Neural cell (in vitro differentiated cells): ENCODE data around the gene PCBP4. TPM values are rescaled to one million over a fixed set of nuclear protein-coding genes. Genes with fewer than 3 reads are reported as not detected.

Experiments used
- H2AFZ ChIP-seq: fragments of 200-600, 300-800 bp; sonication (generic), shearing (Covaris generic); 2 replicates; pipeline ENCODE4 v1.6.0; 2014; ENCODE audit warnings: low read depth, mild to moderate bottlenecking, antibody characterized with exemption, low read length, moderate library complexity
- H3F3A ChIP-seq: fragments of 200-600 bp; shearing (Covaris generic); 2 replicates; pipeline ENCODE4 v1.6.1; 2016; ENCODE audit warnings: mild to moderate bottlenecking, moderate library complexity, mixed read lengths, antibody characterized with exemption, low read length; ENCODE audit not compliant: insufficient read depth, poor library complexity, severe bottlenecking
- H3K27ac ChIP-seq: fragments of 200-600, 300-800 bp; sonication (generic), shearing (Covaris generic); 2 replicates; pipeline ENCODE4 v1.5.1; 2014; ENCODE audit warnings: mild to moderate bottlenecking, low read length, moderate library complexity
- H3K27me3 ChIP-seq: fragments of 300-800, 200-600 bp; sonication (generic), shearing (Covaris generic); 2 replicates; pipeline ENCODE4 v1.6.0; 2014; ENCODE audit warnings: mild to moderate bottlenecking, low read depth, low read length, moderate library complexity; ENCODE audit not compliant: insufficient read depth
- H3K36me3 ChIP-seq: fragments of 300-800, 200-600 bp; sonication (generic), shearing (Covaris generic); 2 replicates; pipeline ENCODE4 v1.5.1; 2014; ENCODE audit warnings: mild to moderate bottlenecking, antibody characterized with exemption, low read length, moderate library complexity; ENCODE audit not compliant: insufficient read depth
- H3K4me2 ChIP-seq: fragments of 300-800, 200-600 bp; sonication (generic), shearing (Covaris generic); 2 replicates; pipeline ENCODE4 v1.6.0; 2014; ENCODE audit warnings: mild to moderate bottlenecking, low read length
- H3K4me3 ChIP-seq: fragments of 300-800, 200-600 bp; sonication (generic), shearing (Covaris generic); 2 replicates; pipeline ENCODE4 v1.5.1; 2014; ENCODE audit warnings: mild to moderate bottlenecking, low read length, moderate library complexity
- H3K79me2 ChIP-seq: fragments of 200-600 bp; shearing (Covaris generic); replicated peaks from 2 replicates; pipeline ENCODE4 v1.6.0; 2014; ENCODE audit warnings: mild to moderate bottlenecking, low read length, moderate library complexity; ENCODE audit not compliant: insufficient read depth
- H3K9ac ChIP-seq: fragments of 300-800, 200-600 bp; sonication (generic), shearing (Covaris generic); 2 replicates; pipeline ENCODE4 v1.6.1; 2016; ENCODE audit warnings: mild to moderate bottlenecking, low read length, mixed read lengths
- H3K9me2 ChIP-seq: fragments of 200-600 bp; shearing (Covaris generic); 2 replicates; pipeline ENCODE4 v1.6.1; 2016; ENCODE audit warnings: mild to moderate bottlenecking, low read length, mixed read lengths; ENCODE audit not compliant: insufficient read depth
- H3K9me3 ChIP-seq: fragments of 200-600, 300-800 bp; sonication (generic), shearing (Covaris generic); 2 replicates; pipeline ENCODE4 v1.6.1; 2016; ENCODE audit warnings: mild to moderate bottlenecking, mixed run types, low read length, moderate library complexity, mixed read lengths
- H4K20me1 ChIP-seq: fragments of 200-600 bp; shearing (Covaris generic); 2 replicates; pipeline ENCODE4 v1.6.1; 2016; ENCODE audit warnings: mild to moderate bottlenecking, mixed run types; ENCODE audit not compliant: insufficient read depth
- EP300 ChIP-seq: fragments of 450-650 bp; conservative IDR thresholded peaks from 2 replicates; pipeline ENCODE4 v1.6.1; 2014; ENCODE audit warnings: antibody characterized with exemption, mild to moderate bottlenecking, moderate library complexity; ENCODE audit not compliant: poor library complexity, severe bottlenecking
- EZH2 ChIP-seq: fragments of 200-600, 300-800 bp; shearing (Covaris generic), sonication (generic); IDR thresholded peaks from 2 replicates; pipeline ENCODE4 v1.6.1; 2014; ENCODE audit warnings: antibody characterized with exemption, low read length, borderline replicate concordance, mild to moderate bottlenecking; ENCODE audit not compliant: insufficient read depth, poor library complexity, severe bottlenecking
- MXI1 ChIP-seq: fragments of 450-650 bp; conservative IDR thresholded peaks from 2 replicates; pipeline ENCODE4 v1.6.1; 2014; ENCODE audit warnings: antibody characterized with exemption, mild to moderate bottlenecking; ENCODE audit not compliant: poor library complexity, severe bottlenecking
- POLR2AphosphoS5 ChIP-seq: IDR thresholded peaks from 2 replicates; pipeline ENCODE4 v1.6.1; 2012
- RAD21 ChIP-seq: fragments of 450-650 bp; conservative IDR thresholded peaks from 2 replicates; pipeline ENCODE4 v1.6.1; 2014; ENCODE audit warnings: antibody characterized with exemption, mild to moderate bottlenecking, moderate library complexity
- SMC3 ChIP-seq: fragments of 450-650 bp; conservative IDR thresholded peaks from 2 replicates; pipeline ENCODE4 v1.6.1; 2014; ENCODE audit warnings: antibody characterized with exemption, mild to moderate bottlenecking, moderate library complexity; ENCODE audit not compliant: poor library complexity
- TAF1 ChIP-seq: IDR thresholded peaks from 2 replicates; pipeline ENCODE4 v1.6.1; 2012; ENCODE audit warnings: low read depth
- polyA plus RNA-seq: library from polyadenylated mRNA; depleted of rRNA; stranded (reverse); fragments of >200 nt; gene quantifications from 2 replicates; pipeline ENCODE4 v1.2.3, GENCODE V29; 2014
- TF ChIP-seq, protein P1 (sequence below): fragments of 450-650 bp; IDR thresholded peaks from 2 replicates; pipeline ENCODE4 v1.5.1; 2014; ENCODE audit warnings: antibody characterized with exemption, mild to moderate bottlenecking, moderate library complexity; ENCODE audit not compliant: poor library complexity, severe bottlenecking
- TF ChIP-seq, protein P2 (sequence below): IDR thresholded peaks from 2 replicates; pipeline ENCODE4 v1.6.1; 2012; ENCODE audit warnings: borderline replicate concordance

Gene PCBP4
- polyA plus RNA-seq, 1 donor from 2014 or later, result 251 TPM

DNA sequence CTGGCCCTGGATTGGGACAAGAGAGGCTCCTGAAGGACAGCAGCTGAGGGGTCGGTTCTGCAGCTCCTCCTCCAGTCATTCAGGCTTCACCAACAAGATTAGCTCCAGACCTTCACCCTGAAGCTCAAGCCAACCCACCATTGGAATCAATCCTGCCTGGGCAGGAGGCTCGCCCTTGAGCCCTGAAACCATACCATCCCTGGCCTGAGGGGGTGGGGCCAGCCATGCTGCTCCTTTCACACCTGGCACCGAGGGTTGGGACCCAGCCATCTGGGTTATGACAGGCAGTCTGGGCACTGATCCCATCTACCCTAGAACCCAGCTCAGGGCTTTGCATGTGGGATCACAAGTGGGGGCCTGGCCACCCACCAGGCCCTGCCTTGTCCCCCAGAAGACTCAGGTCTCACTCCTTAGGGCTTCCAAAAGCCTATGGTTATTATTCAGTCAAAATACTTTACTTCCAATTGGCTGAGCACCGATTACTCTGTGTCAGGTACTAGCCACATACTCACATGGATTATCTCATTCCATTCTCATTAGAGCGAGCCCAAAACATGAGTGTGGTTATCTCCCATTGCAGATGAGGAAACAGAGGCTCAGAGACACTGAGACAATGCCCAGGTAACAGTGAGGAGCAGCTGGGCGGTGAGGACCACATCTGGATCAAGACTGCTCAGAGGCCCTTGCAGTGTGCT is 3.5 kb upstream of the PCBP4 start:
- H3K9me3 ChIP-seq, result no peaks in the 10 kb centered on the region
- no peak overlapping the region for H2AFZ ChIP-seq
- H3K27ac ChIP-seq, result no peak overlapping the region
- H3K9me2 ChIP-seq, result no peaks in the 10 kb centered on the region
- no peaks in the 10 kb centered on the region for H4K20me1 ChIP-seq
- no peaks in the 10 kb centered on the region for H3K36me3 ChIP-seq
- TF ChIP-seq, protein P1, sequence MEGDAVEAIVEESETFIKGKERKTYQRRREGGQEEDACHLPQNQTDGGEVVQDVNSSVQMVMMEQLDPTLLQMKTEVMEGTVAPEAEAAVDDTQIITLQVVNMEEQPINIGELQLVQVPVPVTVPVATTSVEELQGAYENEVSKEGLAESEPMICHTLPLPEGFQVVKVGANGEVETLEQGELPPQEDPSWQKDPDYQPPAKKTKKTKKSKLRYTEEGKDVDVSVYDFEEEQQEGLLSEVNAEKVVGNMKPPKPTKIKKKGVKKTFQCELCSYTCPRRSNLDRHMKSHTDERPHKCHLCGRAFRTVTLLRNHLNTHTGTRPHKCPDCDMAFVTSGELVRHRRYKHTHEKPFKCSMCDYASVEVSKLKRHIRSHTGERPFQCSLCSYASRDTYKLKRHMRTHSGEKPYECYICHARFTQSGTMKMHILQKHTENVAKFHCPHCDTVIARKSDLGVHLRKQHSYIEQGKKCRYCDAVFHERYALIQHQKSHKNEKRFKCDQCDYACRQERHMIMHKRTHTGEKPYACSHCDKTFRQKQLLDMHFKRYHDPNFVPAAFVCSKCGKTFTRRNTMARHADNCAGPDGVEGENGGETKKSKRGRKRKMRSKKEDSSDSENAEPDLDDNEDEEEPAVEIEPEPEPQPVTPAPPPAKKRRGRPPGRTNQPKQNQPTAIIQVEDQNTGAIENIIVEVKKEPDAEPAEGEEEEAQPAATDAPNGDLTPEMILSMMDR, result no peak
- TF ChIP-seq EZH2 (no peak), MXI1 (no peak), TAF1 (no peak), RAD21 (no peak), POLR2AphosphoS5 (no peak), EP300 (no peak), SMC3 (no peak)
- TF ChIP-seq, protein P2, sequence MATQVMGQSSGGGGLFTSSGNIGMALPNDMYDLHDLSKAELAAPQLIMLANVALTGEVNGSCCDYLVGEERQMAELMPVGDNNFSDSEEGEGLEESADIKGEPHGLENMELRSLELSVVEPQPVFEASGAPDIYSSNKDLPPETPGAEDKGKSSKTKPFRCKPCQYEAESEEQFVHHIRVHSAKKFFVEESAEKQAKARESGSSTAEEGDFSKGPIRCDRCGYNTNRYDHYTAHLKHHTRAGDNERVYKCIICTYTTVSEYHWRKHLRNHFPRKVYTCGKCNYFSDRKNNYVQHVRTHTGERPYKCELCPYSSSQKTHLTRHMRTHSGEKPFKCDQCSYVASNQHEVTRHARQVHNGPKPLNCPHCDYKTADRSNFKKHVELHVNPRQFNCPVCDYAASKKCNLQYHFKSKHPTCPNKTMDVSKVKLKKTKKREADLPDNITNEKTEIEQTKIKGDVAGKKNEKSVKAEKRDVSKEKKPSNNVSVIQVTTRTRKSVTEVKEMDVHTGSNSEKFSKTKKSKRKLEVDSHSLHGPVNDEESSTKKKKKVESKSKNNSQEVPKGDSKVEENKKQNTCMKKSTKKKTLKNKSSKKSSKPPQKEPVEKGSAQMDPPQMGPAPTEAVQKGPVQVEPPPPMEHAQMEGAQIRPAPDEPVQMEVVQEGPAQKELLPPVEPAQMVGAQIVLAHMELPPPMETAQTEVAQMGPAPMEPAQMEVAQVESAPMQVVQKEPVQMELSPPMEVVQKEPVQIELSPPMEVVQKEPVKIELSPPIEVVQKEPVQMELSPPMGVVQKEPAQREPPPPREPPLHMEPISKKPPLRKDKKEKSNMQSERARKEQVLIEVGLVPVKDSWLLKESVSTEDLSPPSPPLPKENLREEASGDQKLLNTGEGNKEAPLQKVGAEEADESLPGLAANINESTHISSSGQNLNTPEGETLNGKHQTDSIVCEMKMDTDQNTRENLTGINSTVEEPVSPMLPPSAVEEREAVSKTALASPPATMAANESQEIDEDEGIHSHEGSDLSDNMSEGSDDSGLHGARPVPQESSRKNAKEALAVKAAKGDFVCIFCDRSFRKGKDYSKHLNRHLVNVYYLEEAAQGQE, result no peak
- H3K9ac ChIP-seq, result no peak overlapping the region
- H3K79me2 ChIP-seq, result peaks cover 14% of the 10 kb centered on the region
- H3K4me2 ChIP-seq, result no peak overlapping the region
- no peaks in the 10 kb centered on the region for H3F3A ChIP-seq
- no peaks in the 10 kb centered on the region for H3K27me3 ChIP-seq
- H3K4me3 ChIP-seq, result no peak overlapping the region

DNA sequence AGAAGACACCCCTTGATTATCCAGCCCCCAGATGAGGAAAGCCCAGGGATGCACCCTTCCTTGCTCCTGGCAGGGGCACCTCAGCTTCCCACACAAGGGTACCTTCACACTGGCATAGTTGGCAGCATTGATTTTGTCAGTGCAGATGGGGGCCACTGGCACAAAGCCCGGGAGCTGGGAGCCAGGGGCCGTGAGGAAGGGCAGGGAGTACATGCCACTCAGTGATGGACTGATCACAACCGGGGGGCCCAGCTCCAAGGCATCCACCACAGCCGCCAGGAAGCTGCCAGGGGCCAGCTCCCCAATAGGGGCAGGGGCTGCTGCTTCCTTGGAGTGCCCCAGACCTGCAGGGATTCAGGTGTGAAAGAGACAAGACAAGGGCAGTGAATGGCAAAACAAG is 2.6 kb upstream of the PCBP4 start:
- H3K4me3 ChIP-seq, result no peak overlapping the region
- H3K27ac ChIP-seq, result no peak overlapping the region
- no peak overlapping the region for H2AFZ ChIP-seq
- TF ChIP-seq EP300 (no peak), MXI1 (no peak), POLR2AphosphoS5 (no peak), TAF1 (no peak), EZH2 (no peak), RAD21 (no peak), SMC3 (no peak)
- TF ChIP-seq, protein P2, result no peak
- TF ChIP-seq, protein P1, result no peak
- H3K4me2 ChIP-seq, result no peak overlapping the region
- no peaks in the 10 kb centered on the region for H3K27me3 ChIP-seq
- H3K9me3 ChIP-seq, result no peaks in the 10 kb centered on the region
- H3K9me2 ChIP-seq, result no peaks in the 10 kb centered on the region
- no peaks in the 10 kb centered on the region for H4K20me1 ChIP-seq
- no peaks in the 10 kb centered on the region for H3K36me3 ChIP-seq
- peaks cover 23% of the 10 kb centered on the region for H3K79me2 ChIP-seq
- H3F3A ChIP-seq, result no peaks in the 10 kb centered on the region
- H3K9ac ChIP-seq, result no peak overlapping the region
